Measurements from ENCODE around the gene MRPL46. TPM values are rescaled to one million over a fixed set of nuclear protein-coding genes. Genes with fewer than 3 reads are reported as not detected.

The MRPL46 gene
- total and polyA plus RNA-seq, 2 of the 13 experiments (the other 11 are each of a cell fraction or from before 2014, with no cell fraction given), result 62.9 to 79.2 TPM

DNA sequence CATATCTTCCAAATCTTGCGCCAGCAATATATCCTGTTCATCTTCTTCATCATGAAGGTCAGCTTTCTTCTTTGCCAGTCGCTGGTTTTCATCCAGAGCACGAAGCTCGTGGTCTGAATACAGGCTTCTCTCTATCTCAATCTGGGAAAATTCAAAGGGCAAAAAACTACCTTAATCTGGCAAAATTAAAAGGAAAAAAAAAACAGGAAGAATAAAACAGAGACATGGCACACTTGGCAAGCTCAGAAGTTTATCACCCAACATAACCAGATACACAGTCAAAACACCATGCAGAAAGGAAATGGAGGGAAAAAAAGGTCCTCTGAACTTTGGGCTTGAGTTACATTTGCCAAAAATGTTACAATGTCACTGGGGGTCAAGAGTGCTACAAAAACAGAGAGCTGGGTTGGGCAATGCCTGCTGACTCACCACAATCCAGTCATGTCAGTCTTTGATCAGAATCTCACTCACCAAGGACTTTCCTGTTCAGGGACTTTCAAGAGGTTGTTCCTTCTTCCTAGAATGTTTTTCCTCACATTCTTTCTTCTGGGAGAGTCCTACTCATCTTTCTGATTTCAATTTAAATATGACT lies 1.5 kb downstream of the MRPL46 start (continued):
- peak; percentile 96 for TF ChIP-seq PAXIP1 (CRISPR knock-in tag; conservative IDR thresholded peaks at IDR 0.05)
- TF ChIP-seq BCLAF1 (IDR thresholded peaks at IDR 0.05), result no peak
- TF ChIP-seq YEATS4 (CRISPR knock-in tag; IDR thresholded peaks at IDR 0.05; ENCODE audit: borderline replicate concordance), result peak; percentile 52; the same call in 1 of the 2 replicates
- no peak for TF ChIP-seq PHF5A (CRISPR knock-in tag; IDR thresholded peaks at IDR 0.05; ENCODE audit: low read depth, unreplicated experiment)
- TF ChIP-seq, protein P1, sequence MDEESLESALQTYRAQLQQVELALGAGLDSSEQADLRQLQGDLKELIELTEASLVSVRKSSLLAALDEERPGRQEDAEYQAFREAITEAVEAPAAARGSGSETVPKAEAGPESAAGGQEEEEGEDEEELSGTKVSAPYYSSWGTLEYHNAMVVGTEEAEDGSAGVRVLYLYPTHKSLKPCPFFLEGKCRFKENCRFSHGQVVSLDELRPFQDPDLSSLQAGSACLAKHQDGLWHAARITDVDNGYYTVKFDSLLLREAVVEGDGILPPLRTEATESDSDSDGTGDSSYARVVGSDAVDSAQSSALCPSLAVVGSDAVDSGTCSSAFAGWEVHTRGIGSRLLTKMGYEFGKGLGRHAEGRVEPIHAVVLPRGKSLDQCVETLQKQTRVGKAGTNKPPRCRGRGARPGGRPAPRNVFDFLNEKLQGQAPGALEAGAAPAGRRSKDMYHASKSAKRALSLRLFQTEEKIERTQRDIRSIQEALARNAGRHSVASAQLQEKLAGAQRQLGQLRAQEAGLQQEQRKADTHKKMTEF (CRISPR knock-in tag; IDR thresholded peaks at IDR 0.05), result peak; percentile 88
- peak; percentile 87 for TF ChIP-seq MEF2D (CRISPR knock-in tag; IDR thresholded peaks at IDR 0.05)
- no peak for TF ChIP-seq HNF1A (IDR thresholded peaks at IDR 0.05; ENCODE audit: low read depth)
- peak; percentile 70; the same call in 1 of the 2 replicates for TF ChIP-seq HNF1A (CRISPR knock-in tag; IDR thresholded peaks at IDR 0.05; ENCODE audit: borderline replicate concordance)
- TF ChIP-seq PPARG (CRISPR knock-in tag; conservative IDR thresholded peaks at IDR 0.05), result peak; percentile 68
- no peak for TF ChIP-seq MTA3 (CRISPR knock-in tag; IDR thresholded peaks at IDR 0.05)
- no peak; the same call in 1 of the 2 replicates for TF ChIP-seq ZFP1 (CRISPR knock-in tag; IDR thresholded peaks at IDR 0.05)
- peak; percentile 93 for TF ChIP-seq FOXO1 (CRISPR knock-in tag; IDR thresholded peaks at IDR 0.05)
- TF ChIP-seq, protein P2, sequence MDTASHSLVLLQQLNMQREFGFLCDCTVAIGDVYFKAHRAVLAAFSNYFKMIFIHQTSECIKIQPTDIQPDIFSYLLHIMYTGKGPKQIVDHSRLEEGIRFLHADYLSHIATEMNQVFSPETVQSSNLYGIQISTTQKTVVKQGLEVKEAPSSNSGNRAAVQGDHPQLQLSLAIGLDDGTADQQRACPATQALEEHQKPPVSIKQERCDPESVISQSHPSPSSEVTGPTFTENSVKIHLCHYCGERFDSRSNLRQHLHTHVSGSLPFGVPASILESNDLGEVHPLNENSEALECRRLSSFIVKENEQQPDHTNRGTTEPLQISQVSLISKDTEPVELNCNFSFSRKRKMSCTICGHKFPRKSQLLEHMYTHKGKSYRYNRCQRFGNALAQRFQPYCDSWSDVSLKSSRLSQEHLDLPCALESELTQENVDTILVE (CRISPR knock-in tag; IDR thresholded peaks at IDR 0.05), result 0 out of 2 replicates have a peak, but pooled peaks have one; percentile 62
- TF ChIP-seq CBX1 (IDR thresholded peaks at IDR 0.05; ENCODE audit: low read depth), result no peak
- TF ChIP-seq DDIT3 (CRISPR knock-in tag; IDR thresholded peaks at IDR 0.05), result no peak
